GM12878 (cell line): ENCODE results near the gene UBE2L6. TPM values are rescaled to one million over a fixed set of nuclear protein-coding genes. Genes with fewer than 3 reads are reported as not detected.

ENCODE experiments used
- BHLHE40 ChIP-seq, 2 experiments: fragments of 450-650 bp in 1 of 2; IDR thresholded peaks; 2 replicates each; pipeline ENCODE4 v1.6.1; 2011 to 2017; ENCODE audit warnings: low read depth in 2 of 2, borderline replicate concordance in 1 of 2, improper control_type of control experiment in 1 of 2, low read length in 1 of 2, mild to moderate bottlenecking in 1 of 2
- HDGF ChIP-seq: fragments of 450-650 bp; IDR thresholded peaks from 2 replicates; pipeline ENCODE4 v1.6.1; 2016; ENCODE audit warnings: antibody characterized with exemption
- KAT2A ChIP-seq: conservative IDR thresholded peaks from 2 replicates; pipeline ENCODE4 v1.6.1; 2011; ENCODE audit warnings: low read depth, low read length; ENCODE audit not compliant: control insufficient read depth
- MYC ChIP-seq: IDR thresholded peaks from 2 replicates; pipeline ENCODE4 v1.6.1; 2011; ENCODE audit warnings: mild to moderate bottlenecking, low read length, moderate library complexity, inconsistent platforms; ENCODE audit not compliant: insufficient read depth, insufficient replicate concordance, insufficient read length, severe bottlenecking
- PAX8 ChIP-seq: fragments of 450-650 bp; IDR thresholded peaks from 2 replicates; pipeline ENCODE4 v1.6.1; 2017; ENCODE audit warnings: mild to moderate bottlenecking, moderate library complexity
- RFX5 ChIP-seq: IDR thresholded peaks from 2 replicates; pipeline ENCODE4 v1.6.1; 2011; ENCODE audit warnings: low read depth, low read length, improper control_type of control experiment
- SIN3A ChIP-seq: IDR thresholded peaks from 2 replicates; pipeline ENCODE4 v1.6.1; 2012; ENCODE audit warnings: low read depth, low read length, improper control_type of control experiment
- SMC3 ChIP-seq: IDR thresholded peaks from 2 replicates; pipeline ENCODE4 v1.6.1; 2011; ENCODE audit warnings: low read length, improper control_type of control experiment, borderline replicate concordance
- SP1 ChIP-seq: IDR thresholded peaks from one replicate; pipeline ENCODE4 v1.6.1; 2011; ENCODE audit warnings: low read depth, low read length
- YY1 ChIP-seq: IDR thresholded peaks from 2 replicates; pipeline ENCODE4 v1.6.1; 2011; ENCODE audit warnings: low read depth, mild to moderate bottlenecking, low read length
- polyA plus RNA-seq, 11 experiments: library from polyadenylated mRNA; depleted of rRNA in 4 of 11; unstranded in 6 of 11; stranded (reverse) in 5 of 11; fragments of >200 nt; fragmentation: Nextera tagmentation in 4 of 11; fragmentation: Illumina TruSeq in 1 of 11; extraction: Ambion mirVana in 4 of 11; extraction: Trizol in 1 of 11; gene quantifications; 1 replicate in 1 of 11; 2 replicates in 10 of 11; pipeline versions ENCODE4 v1.2.1 to v1.2.3, GENCODE V29; 2011 to 2016; ENCODE audit warnings: inconsistent platforms in 2 of 11, missing spikeins in 2 of 11, low read depth in 1 of 11
- total RNA-seq, 4 experiments: library from RNA; depleted of rRNA in 3 of 4; stranded (reverse); fragments of >200 nt in 3 of 4; fragmentation: Illumina TruSeq in 1 of 4; extraction: Trizol in 1 of 4; gene quantifications; 2 replicates each; pipeline versions ENCODE4 v1.2.1 to v1.2.3, GENCODE V29; 2013 to 2021
- TF ChIP-seq, protein P1 (sequence below): fragments of 450-650 bp; IDR thresholded peaks from 2 replicates; pipeline ENCODE4 v1.6.1; 2016; ENCODE audit warnings: mild to moderate bottlenecking, moderate library complexity, borderline replicate concordance
- TF ChIP-seq, protein P2 (sequence below): IDR thresholded peaks from 2 replicates; pipeline ENCODE4 v1.6.1; 2011; ENCODE audit warnings: borderline replicate concordance, low read depth, mild to moderate bottlenecking, moderate library complexity, low read length; ENCODE audit not compliant: insufficient read depth, poor library complexity, severe bottlenecking
- TF ChIP-seq, protein P3 (sequence below): IDR thresholded peaks from 2 replicates; pipeline ENCODE4 v1.6.1; 2011; ENCODE audit warnings: mild to moderate bottlenecking, low read depth, low read length, moderate library complexity; ENCODE audit not compliant: insufficient replicate concordance
- TF ChIP-seq, protein P4 (sequence below): fragments of 450-650 bp; IDR thresholded peaks from 2 replicates; pipeline ENCODE4 v1.6.1; 2017; ENCODE audit warnings: mild to moderate bottlenecking
- TF ChIP-seq, protein P5 (sequence below): fragments of 450-650 bp; IDR thresholded peaks from 2 replicates; pipeline ENCODE4 v1.6.1; 2018; ENCODE audit warnings: borderline replicate concordance, mild to moderate bottlenecking; ENCODE audit not compliant: partially characterized antibody

Gene UBE2L6
- total and polyA plus RNA-seq, 10 of the 15 experiments (the other 5 are each of a cell fraction or from before 2014, with no cell fraction given): 114 to 295 (median 173) TPM

DNA sequence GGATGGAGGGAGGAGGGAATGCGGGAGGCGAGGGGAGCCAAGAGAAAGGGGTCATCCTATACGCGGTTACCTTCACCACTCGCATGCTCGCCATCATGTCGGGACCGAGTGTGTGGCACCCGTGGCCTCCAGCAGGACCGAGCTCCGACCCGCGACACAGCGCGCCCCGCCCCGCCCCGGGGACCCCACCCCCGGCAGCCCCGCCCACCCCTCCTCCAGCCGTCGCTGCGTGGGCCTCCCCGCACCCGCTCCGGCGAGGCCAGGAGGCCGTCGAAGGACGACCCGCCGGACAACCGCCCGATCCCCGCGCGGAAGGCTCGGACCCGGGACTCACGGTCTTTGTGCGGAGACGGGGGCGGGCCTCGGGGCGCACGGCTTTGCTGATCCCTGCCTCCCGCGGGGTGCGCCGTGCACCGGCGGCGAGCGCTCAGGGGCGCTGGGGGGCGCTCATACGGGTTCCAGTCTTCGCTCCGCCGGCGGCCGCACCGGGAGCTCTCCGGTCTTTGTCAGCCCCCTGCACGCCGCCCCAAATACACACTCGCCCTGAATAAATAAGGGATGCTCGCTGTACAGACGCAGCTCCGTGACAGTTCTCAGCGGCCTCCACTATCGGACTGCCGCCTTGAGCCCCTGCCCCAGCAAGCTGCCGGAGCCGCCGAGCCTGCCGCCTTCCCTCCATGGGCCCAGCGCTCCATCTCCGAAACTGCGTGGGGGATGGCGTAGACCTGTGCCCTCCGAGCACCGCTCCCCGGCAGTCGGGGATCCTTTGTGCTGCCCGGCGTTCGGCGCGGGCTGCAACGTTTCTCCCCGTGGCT is at the start of gene UBE2L6 (continued):
- TF ChIP-seq PAX8: no peak
- TF ChIP-seq, protein P1, sequence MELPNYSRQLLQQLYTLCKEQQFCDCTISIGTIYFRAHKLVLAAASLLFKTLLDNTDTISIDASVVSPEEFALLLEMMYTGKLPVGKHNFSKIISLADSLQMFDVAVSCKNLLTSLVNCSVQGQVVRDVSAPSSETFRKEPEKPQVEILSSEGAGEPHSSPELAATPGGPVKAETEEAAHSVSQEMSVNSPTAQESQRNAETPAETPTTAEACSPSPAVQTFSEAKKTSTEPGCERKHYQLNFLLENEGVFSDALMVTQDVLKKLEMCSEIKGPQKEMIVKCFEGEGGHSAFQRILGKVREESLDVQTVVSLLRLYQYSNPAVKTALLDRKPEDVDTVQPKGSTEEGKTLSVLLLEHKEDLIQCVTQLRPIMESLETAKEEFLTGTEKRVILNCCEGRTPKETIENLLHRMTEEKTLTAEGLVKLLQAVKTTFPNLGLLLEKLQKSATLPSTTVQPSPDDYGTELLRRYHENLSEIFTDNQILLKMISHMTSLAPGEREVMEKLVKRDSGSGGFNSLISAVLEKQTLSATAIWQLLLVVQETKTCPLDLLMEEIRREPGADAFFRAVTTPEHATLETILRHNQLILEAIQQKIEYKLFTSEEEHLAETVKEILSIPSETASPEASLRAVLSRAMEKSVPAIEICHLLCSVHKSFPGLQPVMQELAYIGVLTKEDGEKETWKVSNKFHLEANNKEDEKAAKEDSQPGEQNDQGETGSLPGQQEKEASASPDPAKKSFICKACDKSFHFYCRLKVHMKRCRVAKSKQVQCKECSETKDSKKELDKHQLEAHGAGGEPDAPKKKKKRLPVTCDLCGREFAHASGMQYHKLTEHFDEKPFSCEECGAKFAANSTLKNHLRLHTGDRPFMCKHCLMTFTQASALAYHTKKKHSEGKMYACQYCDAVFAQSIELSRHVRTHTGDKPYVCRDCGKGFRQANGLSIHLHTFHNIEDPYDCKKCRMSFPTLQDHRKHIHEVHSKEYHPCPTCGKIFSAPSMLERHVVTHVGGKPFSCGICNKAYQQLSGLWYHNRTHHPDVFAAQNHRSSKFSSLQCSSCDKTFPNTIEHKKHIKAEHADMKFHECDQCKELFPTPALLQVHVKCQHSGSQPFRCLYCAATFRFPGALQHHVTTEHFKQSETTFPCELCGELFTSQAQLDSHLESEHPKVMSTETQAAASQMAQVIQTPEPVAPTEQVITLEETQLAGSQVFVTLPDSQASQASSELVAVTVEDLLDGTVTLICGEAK: no peak
- TF ChIP-seq MYC: no peak
- TF ChIP-seq, protein P2, sequence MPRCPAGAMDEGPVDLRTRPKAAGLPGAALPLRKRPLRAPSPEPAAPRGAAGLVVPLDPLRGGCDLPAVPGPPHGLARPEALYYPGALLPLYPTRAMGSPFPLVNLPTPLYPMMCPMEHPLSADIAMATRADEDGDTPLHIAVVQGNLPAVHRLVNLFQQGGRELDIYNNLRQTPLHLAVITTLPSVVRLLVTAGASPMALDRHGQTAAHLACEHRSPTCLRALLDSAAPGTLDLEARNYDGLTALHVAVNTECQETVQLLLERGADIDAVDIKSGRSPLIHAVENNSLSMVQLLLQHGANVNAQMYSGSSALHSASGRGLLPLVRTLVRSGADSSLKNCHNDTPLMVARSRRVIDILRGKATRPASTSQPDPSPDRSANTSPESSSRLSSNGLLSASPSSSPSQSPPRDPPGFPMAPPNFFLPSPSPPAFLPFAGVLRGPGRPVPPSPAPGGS: no peak
- no peak; a peak in 1 of 4 replicates for TF ChIP-seq BHLHE40 (IDR thresholded peaks at IDR 0.05; ENCODE audit: borderline replicate concordance in 1 of 2, low read depth in 2 of 2, low read length in 1 of 2)
- TF ChIP-seq, protein P3, sequence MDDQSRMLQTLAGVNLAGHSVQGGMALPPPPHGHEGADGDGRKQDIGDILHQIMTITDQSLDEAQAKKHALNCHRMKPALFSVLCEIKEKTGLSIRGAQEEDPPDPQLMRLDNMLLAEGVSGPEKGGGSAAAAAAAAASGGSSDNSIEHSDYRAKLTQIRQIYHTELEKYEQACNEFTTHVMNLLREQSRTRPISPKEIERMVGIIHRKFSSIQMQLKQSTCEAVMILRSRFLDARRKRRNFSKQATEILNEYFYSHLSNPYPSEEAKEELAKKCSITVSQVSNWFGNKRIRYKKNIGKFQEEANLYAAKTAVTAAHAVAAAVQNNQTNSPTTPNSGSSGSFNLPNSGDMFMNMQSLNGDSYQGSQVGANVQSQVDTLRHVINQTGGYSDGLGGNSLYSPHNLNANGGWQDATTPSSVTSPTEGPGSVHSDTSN: no peak
- TF ChIP-seq HDGF: 0 out of 2 replicates have a peak, but pooled peaks have one; percentile 27
- TF ChIP-seq SMC3: no peak
- 0 out of 2 replicates have a peak, but pooled peaks have one; percentile 43 for TF ChIP-seq SIN3A
- no peak for TF ChIP-seq RFX5
- TF ChIP-seq, protein P4, sequence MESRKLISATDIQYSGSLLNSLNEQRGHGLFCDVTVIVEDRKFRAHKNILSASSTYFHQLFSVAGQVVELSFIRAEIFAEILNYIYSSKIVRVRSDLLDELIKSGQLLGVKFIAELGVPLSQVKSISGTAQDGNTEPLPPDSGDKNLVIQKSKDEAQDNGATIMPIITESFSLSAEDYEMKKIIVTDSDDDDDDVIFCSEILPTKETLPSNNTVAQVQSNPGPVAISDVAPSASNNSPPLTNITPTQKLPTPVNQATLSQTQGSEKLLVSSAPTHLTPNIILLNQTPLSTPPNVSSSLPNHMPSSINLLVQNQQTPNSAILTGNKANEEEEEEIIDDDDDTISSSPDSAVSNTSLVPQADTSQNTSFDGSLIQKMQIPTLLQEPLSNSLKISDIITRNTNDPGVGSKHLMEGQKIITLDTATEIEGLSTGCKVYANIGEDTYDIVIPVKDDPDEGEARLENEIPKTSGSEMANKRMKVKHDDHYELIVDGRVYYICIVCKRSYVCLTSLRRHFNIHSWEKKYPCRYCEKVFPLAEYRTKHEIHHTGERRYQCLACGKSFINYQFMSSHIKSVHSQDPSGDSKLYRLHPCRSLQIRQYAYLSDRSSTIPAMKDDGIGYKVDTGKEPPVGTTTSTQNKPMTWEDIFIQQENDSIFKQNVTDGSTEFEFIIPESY: no peak
- TF ChIP-seq, protein P5, sequence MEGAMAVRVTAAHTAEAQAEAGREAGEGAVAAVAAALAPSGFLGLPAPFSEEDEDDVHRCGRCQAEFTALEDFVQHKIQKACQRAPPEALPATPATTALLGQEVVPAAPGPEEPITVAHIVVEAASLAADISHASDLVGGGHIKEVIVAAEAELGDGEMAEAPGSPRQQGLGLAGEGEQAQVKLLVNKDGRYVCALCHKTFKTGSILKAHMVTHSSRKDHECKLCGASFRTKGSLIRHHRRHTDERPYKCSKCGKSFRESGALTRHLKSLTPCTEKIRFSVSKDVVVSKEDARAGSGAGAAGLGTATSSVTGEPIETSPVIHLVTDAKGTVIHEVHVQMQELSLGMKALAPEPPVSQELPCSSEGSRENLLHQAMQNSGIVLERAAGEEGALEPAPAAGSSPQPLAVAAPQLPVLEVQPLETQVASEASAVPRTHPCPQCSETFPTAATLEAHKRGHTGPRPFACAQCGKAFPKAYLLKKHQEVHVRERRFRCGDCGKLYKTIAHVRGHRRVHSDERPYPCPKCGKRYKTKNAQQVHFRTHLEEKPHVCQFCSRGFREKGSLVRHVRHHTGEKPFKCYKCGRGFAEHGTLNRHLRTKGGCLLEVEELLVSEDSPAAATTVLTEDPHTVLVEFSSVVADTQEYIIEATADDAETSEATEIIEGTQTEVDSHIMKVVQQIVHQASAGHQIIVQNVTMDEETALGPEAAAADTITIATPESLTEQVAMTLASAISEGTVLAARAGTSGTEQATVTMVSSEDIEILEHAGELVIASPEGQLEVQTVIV: no peak
- no peak for TF ChIP-seq YY1
- no peak for TF ChIP-seq SP1
- no peak for TF ChIP-seq KAT2A
